Stimulated activated CD8-positive, alpha-beta memory T cell treated with anti-CD3 and anti-CD28 coated beads, Interleukin-4, amount 100 ng/mL, for 48 hours (primary cell): ENCODE results near the gene AKT1.
"Not testable (repeated sequence)": the region's sequence is repeated elsewhere in the genome, so short reads cannot be mapped to it uniquely, and the experiment has no call there.

ENCODE experiments used
- DNase-seq: peaks from one replicate; pipeline ENCODE4 v3.0.0-alpha.2; 2020

The AKT1 gene

GRCh38 chr14:104794993-104795780 is at the start of gene AKT1:
TSS of gene AKT1 (minus strand) at chr14:104795748. CDS start at chr14:104792643, 3,105 bp downstream.
- DNase-seq: peak; percentile 40

GRCh38 chr14:104845033-104845666 is 49.6 kb upstream of the AKT1 start:
- DNase-seq: no peak

- no peak for DNase-seq
Observed at GRCh38 chr14:104844306-104845032, 48.9 kb upstream of the AKT1 start.

GRCh38 chr14:104843442-104844305 is 48.1 kb upstream of the AKT1 start:
- no peak for DNase-seq

DNA sequence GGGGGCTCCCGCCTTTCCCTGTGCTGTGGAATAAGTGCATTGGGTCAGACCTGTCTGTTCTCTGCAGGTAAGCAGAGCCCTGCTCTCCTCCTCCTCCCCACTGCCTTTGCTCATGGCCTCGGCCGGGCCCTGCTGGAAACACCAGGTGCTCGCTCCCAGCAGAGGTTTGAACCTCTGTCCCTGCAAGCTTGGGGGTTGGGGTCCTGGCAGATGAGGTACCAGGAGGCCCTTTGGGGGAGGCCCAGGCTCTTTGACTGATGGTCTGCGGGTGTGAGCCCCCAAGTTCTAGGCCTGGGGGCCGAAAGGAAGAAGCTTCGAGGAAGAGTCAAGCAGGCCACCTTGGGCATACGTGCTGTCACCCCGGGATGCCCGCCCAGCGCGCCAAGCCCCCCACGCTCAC is 47.5 kb upstream of the AKT1 start:
- no peak for DNase-seq

DNA sequence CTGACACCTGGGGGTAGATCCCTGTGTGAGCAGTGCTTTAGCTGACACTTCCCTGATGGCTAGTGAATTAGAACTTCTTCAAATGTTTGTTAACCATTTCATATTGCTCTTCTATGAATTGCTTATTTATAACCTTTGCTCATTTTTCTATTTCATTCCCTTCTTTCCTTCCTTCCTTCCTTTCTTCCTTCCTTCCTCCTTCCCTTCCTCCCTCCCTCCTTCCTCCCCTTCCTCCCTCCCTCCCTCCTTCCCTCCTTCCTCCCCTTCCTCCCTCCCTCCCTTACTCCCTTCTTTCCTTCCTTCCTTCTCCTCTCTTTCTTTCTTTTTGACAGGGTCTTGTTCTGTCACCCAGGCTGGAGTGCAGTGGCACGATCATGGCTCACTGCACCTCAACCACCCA is 46.2 kb upstream of the AKT1 start:
- DNase-seq: no peak

- not testable (repeated sequence) for DNase-seq
Observed at GRCh38 chr14:104836171-104836935, 40.8 kb upstream of the AKT1 start.

DNA sequence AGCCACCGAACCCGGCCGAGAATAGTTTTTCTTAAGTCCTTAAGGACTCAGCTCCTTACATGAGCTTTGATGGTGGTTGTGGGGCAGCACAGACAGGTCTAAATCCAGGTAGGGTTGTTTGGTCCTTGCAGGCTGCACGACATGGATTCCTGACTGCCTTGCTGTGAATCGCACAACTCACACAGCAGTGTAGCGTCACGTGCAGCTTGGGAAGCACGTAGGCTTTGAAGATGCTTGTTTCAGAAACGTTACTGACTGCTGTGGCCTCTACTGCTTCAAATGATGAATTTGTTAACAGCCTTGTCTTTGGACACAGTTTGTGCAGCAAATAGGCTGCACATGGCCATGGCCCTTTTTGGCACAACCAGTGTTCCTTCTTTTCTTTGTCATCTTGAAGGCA is 35.2 kb upstream of the AKT1 start:
- DNase-seq: no peak

DNA sequence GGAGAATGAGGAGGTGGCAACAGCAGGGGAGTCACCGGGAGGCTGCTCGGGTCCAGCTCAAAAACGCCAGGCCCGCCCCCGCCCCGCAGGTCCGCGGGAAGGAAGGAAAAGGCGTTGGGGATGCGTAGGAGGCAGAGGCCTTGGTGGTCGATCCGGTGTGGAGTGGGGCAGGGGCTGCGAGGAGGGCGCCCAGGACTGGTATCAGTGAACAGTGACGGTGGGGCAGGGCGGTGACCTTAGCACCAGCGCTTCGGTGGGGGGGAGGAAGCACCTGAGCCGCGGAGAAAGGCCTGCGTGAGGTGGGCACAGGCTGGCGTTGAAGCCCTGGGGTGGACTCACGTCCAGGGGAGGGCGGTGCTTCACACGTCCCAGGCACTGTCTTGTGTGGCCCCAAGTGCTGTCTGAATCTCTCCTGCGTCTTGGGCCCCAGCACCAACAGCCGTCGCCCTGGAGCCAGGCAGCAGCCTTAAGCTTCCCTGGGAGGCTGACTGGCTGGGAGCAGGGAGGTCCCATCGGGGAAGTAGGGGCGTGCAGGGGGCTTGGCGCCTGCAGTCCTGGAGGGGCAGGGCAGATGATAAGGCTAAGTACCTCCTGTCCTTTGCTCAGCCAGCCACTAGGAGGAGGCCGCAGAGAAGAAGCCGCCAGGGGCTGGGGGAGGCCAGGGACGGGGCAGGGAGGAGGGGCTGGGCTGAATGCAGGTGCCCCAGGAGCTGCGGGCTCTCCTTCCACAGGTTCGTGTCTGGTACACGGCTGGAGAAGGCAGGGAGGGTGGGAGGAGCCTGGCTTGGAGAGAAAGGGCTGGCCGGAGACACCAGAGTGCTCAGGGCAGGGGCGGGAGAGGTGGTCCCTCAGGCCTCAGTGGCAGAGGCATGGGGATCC is 31.9 kb upstream of the AKT1 start:
- DNase-seq: peak; percentile 65

DNA sequence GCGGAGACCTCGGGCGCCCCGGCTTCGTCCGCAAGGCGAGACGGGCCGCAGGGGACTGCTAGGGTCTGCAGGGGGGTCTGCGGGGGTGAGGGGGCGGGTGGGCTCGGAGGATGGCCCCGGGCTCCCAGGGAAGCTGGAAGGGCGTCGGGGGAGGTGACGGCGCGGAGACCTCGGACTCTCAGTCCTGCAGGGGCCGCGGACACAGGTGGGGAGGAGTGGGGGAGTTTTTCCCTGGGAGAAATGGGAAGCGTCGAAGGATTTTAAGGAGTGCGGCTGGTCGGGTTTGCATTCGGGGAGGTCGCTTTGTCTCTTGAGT is 31.3 kb upstream of the AKT1 start:
- no peak for DNase-seq

GRCh38 chr14:104826189-104826860 is 30.8 kb upstream of the AKT1 start:
- peak; percentile 98 for DNase-seq

- no peak for DNase-seq
Observed at GRCh38 chr14:104824353-104824997, 28.9 kb upstream of the AKT1 start.

- no peak for DNase-seq
Observed at GRCh38 chr14:104822821-104823615, 27.5 kb upstream of the AKT1 start.

DNA sequence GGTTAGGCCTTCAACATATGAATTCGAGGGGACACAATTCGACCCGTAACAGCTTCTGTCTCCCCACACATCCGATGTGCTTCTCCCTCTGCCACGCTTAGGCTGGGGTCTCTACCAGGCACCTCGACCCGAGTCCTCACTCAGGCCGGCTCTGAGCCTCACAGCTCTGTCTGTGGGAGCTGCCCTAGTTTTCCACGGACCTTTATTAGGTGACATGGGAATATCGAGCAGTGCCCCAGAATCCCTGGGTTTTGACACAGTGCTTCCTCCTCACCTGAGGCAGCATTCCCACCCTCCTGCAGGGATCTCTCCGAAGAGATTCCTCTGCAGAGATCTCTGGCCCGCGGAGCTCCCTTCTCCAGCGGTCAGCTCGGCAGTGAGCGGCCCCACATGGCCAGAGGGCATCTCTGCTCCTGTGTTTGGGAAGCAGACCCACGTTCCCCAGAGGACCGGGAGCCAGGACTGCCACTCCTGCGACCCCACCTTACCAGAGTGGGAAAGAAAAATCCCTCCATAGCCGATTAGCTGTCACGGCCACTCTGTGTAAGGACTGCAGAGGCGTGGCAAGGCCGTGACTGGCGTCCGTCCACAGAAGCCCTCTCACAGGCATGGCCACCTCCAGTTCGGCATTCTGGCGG is 26.5 kb upstream of the AKT1 start:
- no peak for DNase-seq

GRCh38 chr14:104821229-104821945 is 25.8 kb upstream of the AKT1 start:
- DNase-seq: no peak

DNA sequence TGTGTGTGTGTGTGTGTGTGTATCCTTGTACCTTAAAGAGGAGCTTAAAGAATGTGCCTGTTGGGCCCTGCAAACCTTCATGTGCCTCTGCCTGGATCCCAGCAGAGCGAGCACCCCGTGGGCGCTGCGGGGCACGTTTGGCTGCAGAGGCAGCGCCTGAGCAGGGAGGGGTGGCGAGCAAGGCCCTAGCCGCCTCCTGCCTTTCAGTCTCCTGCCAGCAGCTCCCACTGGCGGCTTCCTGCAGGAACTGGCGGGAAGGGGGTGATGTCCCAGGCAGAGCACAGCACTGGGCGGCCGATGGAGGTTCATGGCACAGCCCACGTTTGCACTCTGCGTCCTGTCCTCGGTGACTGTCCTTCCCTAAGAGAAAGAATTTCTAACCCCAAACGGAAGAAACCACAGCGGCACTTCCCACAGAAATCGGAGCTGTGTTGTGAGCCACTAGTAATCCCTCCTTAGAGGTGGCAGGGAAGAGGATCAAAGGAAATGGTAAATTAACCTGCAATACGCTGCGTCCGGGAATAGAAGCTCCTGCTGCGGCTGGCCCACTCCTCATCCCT is 25.2 kb upstream of the AKT1 start:
- no peak for DNase-seq

DNA sequence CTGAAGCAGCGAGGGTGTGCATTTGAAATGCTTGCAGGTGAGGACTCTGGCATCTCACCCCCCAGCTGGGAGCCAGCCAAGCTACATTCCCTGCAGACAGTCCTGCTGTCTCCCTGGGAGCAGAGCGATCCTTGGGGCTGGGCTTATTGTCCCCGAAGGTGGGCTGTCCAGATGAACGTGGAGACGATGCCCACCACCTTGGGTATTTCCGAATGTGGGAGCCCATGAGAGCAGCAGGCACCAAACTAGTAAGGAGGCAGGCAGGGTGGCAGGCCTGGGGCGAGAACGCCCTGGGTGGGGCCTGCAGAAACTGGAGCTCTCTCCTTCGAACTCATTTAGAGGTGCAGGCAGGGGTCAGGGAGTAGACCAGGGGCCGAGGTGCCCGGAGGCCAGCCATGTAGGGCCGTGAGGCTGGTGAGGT is 23.8 kb upstream of the AKT1 start:
- DNase-seq: no peak

DNA sequence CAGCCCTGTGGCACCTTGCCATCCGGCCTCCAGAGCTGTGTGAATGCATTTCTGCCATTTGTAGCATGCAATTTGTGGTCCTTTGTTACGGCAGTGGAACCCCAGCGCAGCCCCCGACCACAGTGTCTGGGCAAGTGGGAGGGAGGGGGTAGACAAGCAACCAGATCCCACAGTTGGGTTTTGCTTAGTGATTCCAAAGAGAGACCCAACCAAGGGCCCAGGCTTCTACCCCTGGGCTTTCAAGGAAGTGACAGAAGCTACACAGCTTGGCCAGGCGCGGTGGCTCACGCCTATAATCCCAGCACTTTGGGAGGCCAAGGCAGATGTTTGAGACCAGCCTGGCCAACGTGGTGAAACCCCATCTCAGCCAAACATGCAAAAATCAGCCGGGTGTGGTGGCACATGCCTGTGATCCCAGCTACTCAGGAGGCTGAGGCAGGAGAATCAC is 23.2 kb upstream of the AKT1 start:
- no peak for DNase-seq
